Large intestine (tissue), 3 donors: Measurements from ENCODE around the gene DENND1A. TPM values are rescaled to one million over a fixed set of nuclear protein-coding genes. Genes with fewer than 3 reads are reported as not detected.

Source experiments
- DNase-seq, 2 donors: peaks; one replicate each; pipeline versions ENCODE4 v3.0.0 to v3.0.0-alpha.2; 2013
- H3K27ac ChIP-seq: one replicate; pipeline ENCODE4 v1.5.1; 2013; ENCODE audit warnings: low read length
- H3K27me3 ChIP-seq: 2 replicates; pipeline ENCODE4 v1.6.1; 2013; ENCODE audit warnings: low read length; ENCODE audit not compliant: control insufficient read depth, insufficient read depth
- H3K36me3 ChIP-seq: 2 replicates; pipeline ENCODE4 v1.6.1; 2013; ENCODE audit warnings: low read length; ENCODE audit not compliant: control insufficient read depth, insufficient read depth
- H3K4me1 ChIP-seq: one replicate; pipeline ENCODE4 v1.6.1; 2013; ENCODE audit warnings: low read length; ENCODE audit not compliant: control insufficient read depth, insufficient read depth
- H3K4me3 ChIP-seq: one replicate; pipeline ENCODE4 v1.5.1; 2013; ENCODE audit warnings: low read length
- H3K9me3 ChIP-seq: one replicate; pipeline ENCODE4 v1.6.1; 2013; ENCODE audit warnings: mild to moderate bottlenecking, low read depth, low read length, moderate library complexity; ENCODE audit not compliant: control insufficient read depth
- WGBS: methylation state at CpG from one replicate; pipeline ENCODE4 v1.1.5; 2013; ENCODE audit warnings: low lambda C conversion rate; ENCODE audit not compliant: insufficient coverage; 5-methylcytosine and 5-hydroxymethylcytosine counted together
- polyA plus RNA-seq: library from polyadenylated mRNA; unstranded; fragments of 120-200 nt; gene quantifications from one replicate; pipeline ENCODE4 v1.2.1, GENCODE V29; 2013

Gene DENND1A
- polyA plus RNA-seq, 1 donor = 29.7 TPM

DNA sequence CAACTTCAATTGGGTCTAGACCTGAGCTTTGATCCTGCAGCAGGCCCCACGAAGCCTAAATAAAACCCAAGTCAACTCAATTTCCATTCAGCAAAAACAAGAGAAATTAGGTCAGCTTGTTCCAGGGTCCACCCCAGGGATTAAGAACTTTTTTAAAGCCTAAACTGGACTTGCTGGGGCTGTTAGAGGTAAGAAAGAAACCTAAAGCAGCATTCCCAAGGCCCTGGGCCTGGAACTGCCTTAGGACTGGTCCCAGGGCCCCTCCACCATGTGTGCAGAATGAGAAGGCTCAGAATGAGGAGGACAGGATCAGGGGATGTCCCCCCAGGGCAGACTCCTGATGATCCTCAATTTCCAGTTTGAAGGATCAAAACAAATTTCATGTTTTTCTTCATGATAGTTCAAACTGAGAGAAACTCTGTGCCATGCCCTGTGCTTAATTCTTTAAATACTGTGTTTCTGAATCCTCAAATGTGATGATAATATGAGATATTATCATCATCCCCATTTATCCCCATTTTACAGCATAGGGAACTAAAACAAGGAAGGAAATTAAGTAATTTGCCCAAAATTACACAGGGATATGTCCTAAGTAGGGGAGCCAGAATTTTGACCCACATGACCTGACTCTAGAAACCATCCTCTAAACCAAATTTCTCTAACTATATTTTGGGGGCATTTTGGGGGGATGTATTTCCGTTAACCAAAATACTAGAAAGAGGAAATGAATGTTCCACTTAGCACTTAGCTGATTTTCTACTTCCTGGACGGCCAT, 64.5 kb downstream of the DENND1A start:
- 100% methylated on average over 1 of the region's 3 CpGs for WGBS

DNA sequence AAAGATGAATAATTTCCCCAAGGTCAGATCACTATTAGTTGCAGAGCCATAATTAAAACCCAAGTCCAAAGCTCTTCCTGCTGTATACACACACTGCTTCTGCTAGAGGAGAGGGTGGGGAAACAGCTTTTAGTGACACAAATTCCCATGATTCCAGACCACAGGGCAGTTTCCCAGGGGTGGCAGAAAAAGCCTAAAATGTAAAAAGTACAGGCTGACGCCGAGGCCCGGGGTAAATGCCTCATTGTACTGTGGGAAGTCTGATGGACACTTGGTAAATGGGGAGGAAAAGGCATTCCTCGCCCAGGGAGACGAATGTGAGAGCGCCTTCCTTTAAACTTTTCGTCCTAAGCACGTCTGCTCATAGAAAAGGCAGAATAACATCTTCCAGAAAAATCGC, 65.7 kb downstream of the DENND1A start:
- peaks cover 2% of the 10 kb centered on the region for H3K4me1 ChIP-seq

More for the DNA sequence above, 64.5 kb downstream of the DENND1A start:
- Histone ChIP-seq H3K4me3 (no peak overlapping the region), H3K36me3 (no peaks in the 10 kb centered on the region), H3K27ac (no peak overlapping the region), H3K27me3 (no peaks in the 10 kb centered on the region), H3K4me1 (peaks cover 2% of the 10 kb centered on the region), H3K9me3 (no peaks in the 10 kb centered on the region)
- DNase-seq = no peak

DNA sequence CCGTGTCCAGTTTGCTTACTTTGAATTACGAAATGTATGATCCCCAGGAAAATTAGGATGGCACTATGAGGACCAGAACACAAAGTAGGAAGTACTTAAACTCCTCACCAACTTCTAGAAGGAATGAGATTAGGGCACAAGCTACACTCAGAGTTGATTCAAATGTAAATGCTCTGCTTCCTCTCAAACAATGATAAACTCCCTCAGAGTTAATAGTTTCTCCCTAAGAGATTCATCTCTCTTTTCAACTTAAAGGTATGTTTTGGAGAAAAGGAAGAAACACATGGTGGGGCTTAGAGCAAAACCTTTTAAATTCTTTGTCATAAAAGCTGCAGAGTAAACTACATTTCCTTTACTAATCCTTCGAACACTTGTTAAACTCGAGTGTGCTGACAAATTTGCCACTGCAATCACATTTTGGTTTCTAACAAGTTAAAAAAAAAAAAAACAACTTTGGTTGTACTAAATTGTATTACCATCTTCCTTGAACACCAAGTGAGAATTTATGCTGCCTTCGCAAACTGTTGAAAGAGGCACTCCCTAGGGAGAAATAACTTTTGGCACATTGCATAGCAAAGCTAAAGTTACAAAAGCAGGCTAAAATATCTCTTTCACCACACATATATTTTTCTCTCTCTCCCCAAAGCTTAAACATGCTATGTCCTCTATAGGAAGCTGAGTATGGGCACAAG, 66.6 kb downstream of the DENND1A start:
- no peaks in the 10 kb centered on the region for H3K36me3 ChIP-seq
- H3K4me1 ChIP-seq = peaks cover 2% of the 10 kb centered on the region
- H3K4me3 ChIP-seq = no peak overlapping the region
- DNase-seq = no peak
- no peaks in the 10 kb centered on the region for H3K27me3 ChIP-seq
- no peaks in the 10 kb centered on the region for H3K9me3 ChIP-seq
- 85% methylated on average over 2 of the region's 5 CpGs for WGBS
- no peak overlapping the region for H3K27ac ChIP-seq

More for the DNA sequence above, 65.7 kb downstream of the DENND1A start:
- Histone ChIP-seq H3K27ac (no peak overlapping the region), H3K27me3 (no peaks in the 10 kb centered on the region), H3K9me3 (no peaks in the 10 kb centered on the region), H3K36me3 (no peaks in the 10 kb centered on the region), H3K4me3 (no peak overlapping the region)
- no peak for DNase-seq
- WGBS = no CpG with 5 or more reads among the region's 9 CpGs

DNA sequence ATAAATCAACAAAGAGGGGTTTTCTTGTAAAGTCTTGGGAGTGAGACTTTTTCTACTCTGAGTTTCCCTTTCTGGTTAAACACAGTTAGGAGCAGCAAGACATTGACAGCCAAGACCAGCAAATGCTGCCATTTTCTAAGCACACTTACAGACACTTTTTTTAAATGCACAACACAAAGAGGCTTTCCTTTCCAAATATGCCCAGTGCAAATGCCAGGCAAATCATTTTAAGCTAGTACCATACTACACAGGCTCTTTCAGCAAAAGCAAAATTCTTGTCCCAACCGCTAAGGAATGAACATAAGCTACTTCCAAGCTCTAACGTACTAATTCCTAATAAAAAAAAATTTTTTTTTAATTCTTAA, 68.2 kb downstream of the DENND1A start:
- DNase-seq = no peak
- Histone ChIP-seq H3K36me3 (no peaks in the 10 kb centered on the region), H3K27ac (no peak overlapping the region), H3K9me3 (no peaks in the 10 kb centered on the region), H3K4me3 (no peak overlapping the region), H3K4me1 (peaks cover 2% of the 10 kb centered on the region), H3K27me3 (no peaks in the 10 kb centered on the region)
- no CpG with 5 or more reads among the region's 2 CpGs for WGBS

DNA sequence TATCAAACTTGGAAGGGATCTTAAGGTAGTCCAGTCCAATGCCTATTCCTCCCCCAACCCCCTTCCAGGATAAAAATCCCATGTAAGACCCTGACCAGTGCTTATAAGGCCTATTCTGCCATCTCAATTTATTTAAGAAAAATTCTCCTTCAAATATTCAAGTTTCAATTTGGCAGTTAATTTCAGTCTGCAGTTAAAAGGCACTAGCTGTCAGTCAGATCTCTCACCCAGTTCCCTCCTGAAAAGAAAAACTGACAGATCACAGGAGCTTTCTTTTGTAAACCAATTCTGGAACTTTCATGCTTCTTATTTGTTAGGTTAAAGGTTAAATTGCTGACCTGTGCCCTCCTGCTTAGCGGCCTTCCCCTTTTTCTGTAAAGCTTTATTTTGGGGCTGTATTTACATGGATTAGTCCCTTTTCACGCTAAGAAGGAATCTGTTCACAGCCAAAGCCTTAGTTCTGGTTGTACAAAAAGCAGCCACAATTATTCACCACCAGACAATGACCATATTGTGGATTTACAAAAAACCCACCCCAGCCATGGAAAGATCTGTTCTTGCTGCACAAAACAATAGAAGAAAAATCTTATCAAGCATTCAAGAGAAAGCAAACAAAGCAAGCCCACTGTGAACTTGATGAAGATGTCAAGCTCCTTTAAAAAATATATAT, 68.7 kb downstream of the DENND1A start:
- Histone ChIP-seq H3K27me3 (no peaks in the 10 kb centered on the region), H3K4me3 (no peak overlapping the region), H3K36me3 (peaks cover 2% of the 10 kb centered on the region), H3K4me1 (peaks cover 2% of the 10 kb centered on the region), H3K27ac (no peak overlapping the region), H3K9me3 (no peaks in the 10 kb centered on the region)
- DNase-seq = no peak
- WGBS = no CpG with 5 or more reads among the region's 2 CpGs

DNA sequence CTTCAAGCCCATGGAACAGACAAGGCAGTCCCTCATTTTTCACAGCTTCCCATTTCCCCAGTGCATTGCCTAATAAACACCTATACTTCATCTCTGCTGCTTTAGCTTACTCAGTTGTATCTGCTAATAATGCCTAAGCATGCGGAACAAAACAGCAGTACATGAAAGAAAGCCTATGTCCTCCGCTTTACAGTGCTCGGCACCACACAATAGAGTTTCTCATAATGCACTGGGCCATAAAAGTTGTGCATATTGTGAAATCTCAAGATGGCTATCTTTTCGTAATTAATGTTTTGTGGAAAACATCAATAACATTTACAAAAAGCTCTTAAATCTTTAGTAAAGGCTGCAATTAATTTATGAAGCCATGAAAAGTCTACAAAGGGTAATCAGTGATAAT, 69.3 kb downstream of the DENND1A start:
- Histone ChIP-seq H3K4me1 (peaks cover 2% of the 10 kb centered on the region), H3K4me3 (no peak overlapping the region), H3K27me3 (no peaks in the 10 kb centered on the region), H3K9me3 (no peaks in the 10 kb centered on the region), H3K27ac (no peak overlapping the region), H3K36me3 (peaks cover 2% of the 10 kb centered on the region)
- DNase-seq = peak in 1 of 2 donors; percentile 10
- whole genome bisulfite sequencing = no CpG with 5 or more reads among the region's 4 CpGs

DNA sequence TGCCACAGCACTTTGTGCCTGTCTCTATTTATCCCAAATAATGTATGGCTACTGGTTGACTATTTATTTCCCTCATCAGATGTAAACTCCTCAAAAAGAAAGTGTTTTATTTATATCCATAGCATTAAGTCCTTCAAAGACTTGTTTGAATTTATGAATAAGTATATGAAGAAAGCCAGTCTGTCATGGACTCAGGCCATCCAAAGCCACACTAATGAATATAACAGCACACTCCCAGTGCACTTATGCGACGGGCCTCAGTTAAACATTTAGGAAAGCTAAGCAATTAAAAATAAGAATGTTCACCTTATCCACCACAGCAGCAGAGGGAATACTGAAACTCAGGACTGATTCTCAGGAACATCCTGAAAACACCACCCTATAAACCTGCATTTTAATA, 77.5 kb downstream of the DENND1A start:
- Histone ChIP-seq H3K36me3 (peaks cover 2% of the 10 kb centered on the region), H3K9me3 (peaks cover 3% of the 10 kb centered on the region), H3K4me3 (no peak overlapping the region), H3K4me1 (no peaks in the 10 kb centered on the region), H3K27ac (no peak overlapping the region), H3K27me3 (no peaks in the 10 kb centered on the region)
- no peak for DNase-seq
- no CpG with 5 or more reads among the region's 2 CpGs for WGBS

DNA sequence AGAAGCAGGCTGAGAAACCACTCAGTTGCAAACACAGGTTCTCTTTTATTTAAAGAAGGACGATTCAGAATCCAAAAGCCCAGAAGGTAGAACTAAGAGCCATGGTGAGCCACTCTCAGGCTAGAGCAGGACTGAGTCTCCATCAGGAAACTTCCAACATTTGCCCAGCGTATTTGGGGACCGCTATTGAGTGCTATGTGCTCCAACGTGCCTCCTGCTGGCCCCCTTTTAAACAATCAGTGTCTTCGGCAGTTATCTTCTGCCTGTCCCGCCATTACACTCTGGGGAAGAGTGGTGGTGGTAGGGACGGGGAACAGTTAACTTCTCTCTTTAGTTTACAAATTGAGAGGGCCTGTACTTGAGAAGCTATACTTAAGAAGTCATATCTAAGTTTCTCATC, 78.1 kb downstream of the DENND1A start:
- Histone ChIP-seq H3K27me3 (no peaks in the 10 kb centered on the region), H3K9me3 (peaks cover 8% of the 10 kb centered on the region), H3K36me3 (peaks cover 2% of the 10 kb centered on the region), H3K4me1 (no peaks in the 10 kb centered on the region), H3K4me3 (no peak overlapping the region), H3K27ac (no peak overlapping the region)
- no peak for DNase-seq
- no CpG with 5 or more reads among the region's 7 CpGs for WGBS

DNA sequence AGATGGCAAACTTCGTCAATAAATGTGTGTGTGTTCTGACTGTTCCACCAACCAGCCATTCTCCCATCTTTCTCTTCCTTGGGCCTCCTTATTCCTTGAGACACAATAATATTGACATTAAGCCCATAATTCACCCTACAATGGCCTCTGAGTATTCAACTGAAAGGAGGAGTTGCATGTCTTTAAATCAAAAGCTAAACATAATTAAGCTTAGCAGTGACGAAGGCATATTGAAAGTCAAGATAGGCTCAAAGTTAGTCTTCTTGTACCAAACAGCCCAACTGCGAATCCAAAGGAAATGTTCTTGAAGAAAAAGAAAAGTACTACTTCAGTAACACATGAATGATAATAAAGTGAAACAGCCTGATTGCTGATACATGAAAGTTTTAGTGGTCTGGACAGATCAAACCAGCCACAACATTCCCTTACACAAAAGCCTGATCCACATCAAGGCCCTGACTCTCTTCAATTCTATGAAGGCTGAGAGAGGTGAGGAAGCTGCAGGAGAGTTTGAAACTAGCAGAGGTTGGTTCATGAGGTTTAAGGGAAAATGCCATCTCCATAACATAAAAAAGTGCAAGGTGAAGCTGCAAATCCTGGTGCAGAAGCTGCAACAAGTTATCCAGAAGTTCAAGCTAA, 81.4 kb downstream of the DENND1A start:
- no peak for DNase-seq

DNA sequence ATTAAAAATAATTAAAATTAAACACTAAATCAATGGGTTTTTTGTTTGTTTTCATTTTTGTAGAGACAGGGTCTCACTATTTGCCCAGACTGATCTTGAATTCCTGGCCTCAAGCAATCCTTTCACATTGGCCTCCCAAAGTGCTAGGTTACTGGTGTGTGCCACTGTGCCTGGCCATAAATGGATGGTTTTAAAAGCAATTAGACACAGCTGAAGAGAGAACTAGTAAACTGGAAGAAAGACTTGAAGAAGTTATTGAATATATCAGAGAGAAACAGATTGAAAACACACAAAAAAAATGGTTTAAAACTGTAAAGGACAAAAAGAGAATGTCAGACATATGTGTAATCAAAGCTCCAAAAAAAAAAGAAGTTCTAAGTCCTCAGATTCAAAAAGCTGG, 83.0 kb downstream of the DENND1A start:
- Histone ChIP-seq H3K4me3 (no peak overlapping the region), H3K36me3 (no peaks in the 10 kb centered on the region), H3K9me3 (peaks cover 15% of the 10 kb centered on the region), H3K4me1 (no peaks in the 10 kb centered on the region), H3K27me3 (no peaks in the 10 kb centered on the region), H3K27ac (no peak overlapping the region)
- no peak for DNase-seq

More for the DNA sequence above, 81.4 kb downstream of the DENND1A start:
- H3K4me1 ChIP-seq = no peaks in the 10 kb centered on the region
- H3K27ac ChIP-seq = no peak overlapping the region
- H3K4me3 ChIP-seq = no peak overlapping the region
- 100% methylated on average over 1 of the region's 3 CpGs for WGBS
- H3K36me3 ChIP-seq = no peaks in the 10 kb centered on the region
- H3K9me3 ChIP-seq = peaks cover 15% of the 10 kb centered on the region
- H3K27me3 ChIP-seq = no peaks in the 10 kb centered on the region
